Measurements from ENCODE around the gene ZNF837.

DNA sequence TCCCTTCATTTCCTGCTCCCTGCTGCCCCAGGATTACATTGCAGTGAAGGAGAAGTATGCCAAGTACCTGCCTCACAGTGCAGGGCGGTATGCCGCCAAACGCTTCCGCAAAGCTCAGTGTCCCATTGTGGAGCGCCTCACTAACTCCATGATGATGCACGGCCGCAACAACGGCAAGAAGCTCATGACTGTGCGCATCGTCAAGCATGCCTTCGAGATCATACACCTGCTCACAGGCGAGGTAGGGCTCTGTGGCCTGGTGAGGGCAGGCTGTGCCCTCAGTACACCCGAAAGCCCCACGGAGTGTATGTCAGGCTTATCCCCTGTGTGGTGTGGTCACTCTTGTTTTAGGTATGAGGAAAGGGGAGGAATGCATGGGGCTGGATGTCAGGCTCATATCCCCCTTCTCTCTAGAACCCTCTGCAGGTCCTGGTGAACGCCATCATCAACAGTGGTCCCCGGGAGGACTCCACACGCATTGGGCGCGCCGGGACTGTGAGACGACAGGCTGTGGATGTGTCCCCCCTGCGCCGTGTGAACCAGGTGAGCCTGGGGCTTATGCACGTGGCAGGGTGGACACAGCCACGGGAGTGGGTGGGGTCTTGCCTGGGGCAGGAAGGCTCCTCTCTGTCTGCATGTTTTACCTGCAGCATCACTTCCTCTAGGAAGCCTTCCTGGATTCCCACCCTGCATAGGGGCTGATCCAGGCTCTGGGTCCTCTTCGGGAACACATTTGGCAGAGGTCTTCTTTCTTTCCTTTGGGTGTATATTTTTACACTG lies 12.3 kb upstream of the ZNF837 start:
- TF ChIP-seq, protein P1, sequence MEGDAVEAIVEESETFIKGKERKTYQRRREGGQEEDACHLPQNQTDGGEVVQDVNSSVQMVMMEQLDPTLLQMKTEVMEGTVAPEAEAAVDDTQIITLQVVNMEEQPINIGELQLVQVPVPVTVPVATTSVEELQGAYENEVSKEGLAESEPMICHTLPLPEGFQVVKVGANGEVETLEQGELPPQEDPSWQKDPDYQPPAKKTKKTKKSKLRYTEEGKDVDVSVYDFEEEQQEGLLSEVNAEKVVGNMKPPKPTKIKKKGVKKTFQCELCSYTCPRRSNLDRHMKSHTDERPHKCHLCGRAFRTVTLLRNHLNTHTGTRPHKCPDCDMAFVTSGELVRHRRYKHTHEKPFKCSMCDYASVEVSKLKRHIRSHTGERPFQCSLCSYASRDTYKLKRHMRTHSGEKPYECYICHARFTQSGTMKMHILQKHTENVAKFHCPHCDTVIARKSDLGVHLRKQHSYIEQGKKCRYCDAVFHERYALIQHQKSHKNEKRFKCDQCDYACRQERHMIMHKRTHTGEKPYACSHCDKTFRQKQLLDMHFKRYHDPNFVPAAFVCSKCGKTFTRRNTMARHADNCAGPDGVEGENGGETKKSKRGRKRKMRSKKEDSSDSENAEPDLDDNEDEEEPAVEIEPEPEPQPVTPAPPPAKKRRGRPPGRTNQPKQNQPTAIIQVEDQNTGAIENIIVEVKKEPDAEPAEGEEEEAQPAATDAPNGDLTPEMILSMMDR (IDR thresholded peaks at IDR 0.05; ENCODE audit: low read depth, low read length): no peak
- no peak for TF ChIP-seq POLR2A (IDR thresholded peaks at IDR 0.05; ENCODE audit: extremely low read depth, insufficient read length)
- TF ChIP-seq, protein P2, sequence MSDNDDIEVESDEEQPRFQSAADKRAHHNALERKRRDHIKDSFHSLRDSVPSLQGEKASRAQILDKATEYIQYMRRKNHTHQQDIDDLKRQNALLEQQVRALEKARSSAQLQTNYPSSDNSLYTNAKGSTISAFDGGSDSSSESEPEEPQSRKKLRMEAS (IDR thresholded peaks at IDR 0.05; ENCODE audit: low read depth, low read length): no peak
- TF ChIP-seq MYC (IDR thresholded peaks at IDR 0.05; ENCODE audit: low read depth, low read length): no peak
